IPS-NIHi11 (cell line): Measurements from ENCODE around the gene AP2M1.
"Not testable (repeated sequence)": the region's sequence is repeated elsewhere in the genome, so short reads cannot be mapped to it uniquely, and the experiment has no call there.

Source experiments
- DNase-seq: peaks from one replicate; pipeline ENCODE4 v3.0.0; 2012; ENCODE audit warnings: mixed read lengths, low spot score

The AP2M1 gene

GRCh38 chr3:184174646-184175492, at the start of gene AP2M1:
Gene AP2M1 (plus strand): TSS chr3:184174855. CDS start chr3:184176994, 2,139 bp downstream.
- peak; percentile 97 for DNase-seq

- no peak for DNase-seq
Observed at GRCh38 chr3:184126006-184126405, 48.6 kb upstream of the AP2M1 start.

- DNase-seq: peak; percentile 60
Observed at GRCh38 chr3:184129012-184129411, 45.6 kb upstream of the AP2M1 start.

- no peak for DNase-seq
Observed at GRCh38 chr3:184132945-184133344, 41.7 kb upstream of the AP2M1 start.

- DNase-seq: peak; percentile 79
Observed at GRCh38 chr3:184133840-184134745, 40.6 kb upstream of the AP2M1 start.

GRCh38 chr3:184134746-184135148, 39.9 kb upstream of the AP2M1 start:
- DNase-seq: no peak

GRCh38 chr3:184135149-184135910, 39.3 kb upstream of the AP2M1 start, which contains the start of gene EIF2B5:
Gene EIF2B5 (plus strand): TSS chr3:184135358. CDS start chr3:184135386, 28 bp downstream.
- DNase-seq: peak; percentile 87

- DNase-seq: no peak
Observed at GRCh38 chr3:184135911-184136260, 38.8 kb upstream of the AP2M1 start.

GRCh38 chr3:184140436-184140835, 34.2 kb upstream of the AP2M1 start:
- no peak for DNase-seq

GRCh38 chr3:184142199-184142598, 32.5 kb upstream of the AP2M1 start:
- DNase-seq: no peak

GRCh38 chr3:184143327-184143726, 31.3 kb upstream of the AP2M1 start:
- DNase-seq: no peak

- DNase-seq: no peak
Observed at GRCh38 chr3:184144505-184144904, 30.1 kb upstream of the AP2M1 start.

GRCh38 chr3:184145111-184145524, 29.5 kb upstream of the AP2M1 start:
- DNase-seq: peak; percentile 76

GRCh38 chr3:184145751-184146270, 28.8 kb upstream of the AP2M1 start:
- no peak for DNase-seq

GRCh38 chr3:184148076-184148475, 26.6 kb upstream of the AP2M1 start:
- no peak for DNase-seq

GRCh38 chr3:184149123-184149522, 25.5 kb upstream of the AP2M1 start:
- no peak for DNase-seq

- DNase-seq: not testable (repeated sequence)
Observed at GRCh38 chr3:184149770-184150169, 24.9 kb upstream of the AP2M1 start.

GRCh38 chr3:184154885-184155643, 19.6 kb upstream of the AP2M1 start, which contains the start of gene DVL3:
Gene DVL3 (plus strand): TSS chr3:184155377. CDS start chr3:184155636, 259 bp downstream.
- peak; percentile 94 for DNase-seq

- peak; percentile 63 for DNase-seq
Observed at GRCh38 chr3:184155644-184156521, 18.8 kb upstream of the AP2M1 start.

- peak; percentile 83 for DNase-seq
Observed at GRCh38 chr3:184156522-184156955, 18.1 kb upstream of the AP2M1 start.
